ENCODE results near the gene STON1.
"Not testable (repeated sequence)": the region's sequence is repeated elsewhere in the genome, so short reads cannot be mapped to it uniquely, and the experiment has no call there.

The STON1 gene

GRCh38 chr2:48620604-48621003 is 90.7 kb downstream of the STON1 start:
- DNase-seq: no peak

- DNase-seq: not testable (repeated sequence)
Observed at GRCh38 chr2:48622691-48623090, 92.7 kb downstream of the STON1 start.

GRCh38 chr2:48624696-48625095 is 94.7 kb downstream of the STON1 start:
- DNase-seq: no peak

- DNase-seq: no peak
Observed at GRCh38 chr2:48626047-48626446, 96.1 kb downstream of the STON1 start.

GRCh38 chr2:48633143-48633542 is 103.2 kb downstream of the STON1 start:
- DNase-seq: no peak

- no peak for DNase-seq
Observed at GRCh38 chr2:48635786-48636185, 105.8 kb downstream of the STON1 start.

GRCh38 chr2:48638261-48638660 is 108.3 kb downstream of the STON1 start:
- no peak for DNase-seq

Data from T-helper 2 cell (primary cell).